Measurements from ENCODE around the gene ARHGEF28. TPM values are rescaled to one million over a fixed set of nuclear protein-coding genes. Genes with fewer than 3 reads are reported as not detected.

Gene ARHGEF28
- total and polyA plus RNA-seq, 2 donors (not counting 1 experiment from before 2014, with no cell fraction given): 2.3 to 34.3 TPM

GRCh38 chr5:73812962-73813588 lies 187.1 kb downstream of the ARHGEF28 start:
- Histone ChIP-seq H3K27me3 (ENCODE audit: control insufficient read depth, insufficient read depth, low read length) (no peaks in the 10 kb centered on the region), H3K4me3 (replicated peaks in 1 of 4; ENCODE audit: control extremely low read depth in 1 of 4, insufficient read depth in 1 of 4, low read depth in 3 of 4, low read length in 4 of 4) (no peak overlapping the region), H3K9me3 (ENCODE audit: control insufficient read depth, insufficient read depth, low read depth, low read length) (no peaks in the 10 kb centered on the region), H3K4me1 (ENCODE audit: control insufficient read depth, extremely low read depth, insufficient read depth, low read length) (peaks cover 8% of the 10 kb centered on the region), H3K9ac (ENCODE audit: insufficient read depth, low read length) (no peak overlapping the region), H3K4me2 (ENCODE audit: extremely low read depth, insufficient read depth, low read length) (no peak overlapping the region), H2AFZ (ENCODE audit: low read length) (no peak overlapping the region), H3K27ac (ENCODE audit: insufficient read depth, low read length) (no peak overlapping the region), H3K79me2 (ENCODE audit: control insufficient read depth, insufficient read depth, low read length) (no peaks in the 10 kb centered on the region), H4K20me1 (ENCODE audit: control insufficient read depth, extremely low read depth, insufficient read depth, low read length) (no peaks in the 10 kb centered on the region), H3K36me3 (ENCODE audit: control insufficient read depth, insufficient read depth, low read length) (no peaks in the 10 kb centered on the region)
- TF ChIP-seq CTCF (conservative IDR thresholded peaks at IDR 0.05 in 1 of 2, IDR thresholded peaks at IDR 0.05 in 1 of 2; ENCODE audit: low read depth in 1 of 2, low read length in 2 of 2) (no peak), EZH2 (IDR thresholded peaks at IDR 0.05; ENCODE audit: low read length, missing control alignments) (no peak)
- peak in 1 of 2 donors; percentile 27 for DNase-seq (ENCODE audit: low read depth in 2 of 2)

GRCh38 chr5:73814233-73814846 lies 188.3 kb downstream of the ARHGEF28 start:
- Histone ChIP-seq H3K27ac (ENCODE audit: insufficient read depth, low read length) (no peak overlapping the region), H3K4me1 (ENCODE audit: control insufficient read depth, extremely low read depth, insufficient read depth, low read length) (peaks cover 8% of the 10 kb centered on the region), H3K79me2 (ENCODE audit: control insufficient read depth, insufficient read depth, low read length) (no peaks in the 10 kb centered on the region), H3K9me3 (ENCODE audit: control insufficient read depth, insufficient read depth, low read depth, low read length) (no peaks in the 10 kb centered on the region), H3K4me2 (ENCODE audit: extremely low read depth, insufficient read depth, low read length) (no peak overlapping the region), H3K4me3 (replicated peaks in 1 of 4; ENCODE audit: control extremely low read depth in 1 of 4, insufficient read depth in 1 of 4, low read depth in 3 of 4, low read length in 4 of 4) (no peak overlapping the region), H4K20me1 (ENCODE audit: control insufficient read depth, extremely low read depth, insufficient read depth, low read length) (no peaks in the 10 kb centered on the region), H2AFZ (ENCODE audit: low read length) (no peak overlapping the region), H3K9ac (ENCODE audit: insufficient read depth, low read length) (no peak overlapping the region), H3K27me3 (ENCODE audit: control insufficient read depth, insufficient read depth, low read length) (no peaks in the 10 kb centered on the region), H3K36me3 (ENCODE audit: control insufficient read depth, insufficient read depth, low read length) (no peaks in the 10 kb centered on the region)
- TF ChIP-seq EZH2 (IDR thresholded peaks at IDR 0.05; ENCODE audit: low read length, missing control alignments): no peak
- TF ChIP-seq CTCF (conservative IDR thresholded peaks at IDR 0.05 in 1 of 2, IDR thresholded peaks at IDR 0.05 in 1 of 2; ENCODE audit: low read depth in 1 of 2, low read length in 2 of 2): no peak
- no peak for DNase-seq (ENCODE audit: low read depth in 2 of 2)

- Histone ChIP-seq H3K9me3 (ENCODE audit: control insufficient read depth, insufficient read depth, low read depth, low read length) (no peaks in the 10 kb centered on the region), H3K4me3 (replicated peaks in 1 of 4; ENCODE audit: control extremely low read depth in 1 of 4, insufficient read depth in 1 of 4, low read depth in 3 of 4, low read length in 4 of 4) (no peak overlapping the region), H3K4me2 (ENCODE audit: extremely low read depth, insufficient read depth, low read length) (no peak overlapping the region), H3K27me3 (ENCODE audit: control insufficient read depth, insufficient read depth, low read length) (no peaks in the 10 kb centered on the region), H3K27ac (ENCODE audit: insufficient read depth, low read length) (no peak overlapping the region), H3K79me2 (ENCODE audit: control insufficient read depth, insufficient read depth, low read length) (no peaks in the 10 kb centered on the region), H3K9ac (ENCODE audit: insufficient read depth, low read length) (no peak overlapping the region), H4K20me1 (ENCODE audit: control insufficient read depth, extremely low read depth, insufficient read depth, low read length) (no peaks in the 10 kb centered on the region), H3K4me1 (ENCODE audit: control insufficient read depth, extremely low read depth, insufficient read depth, low read length) (peaks cover 8% of the 10 kb centered on the region), H3K36me3 (ENCODE audit: control insufficient read depth, insufficient read depth, low read length) (no peaks in the 10 kb centered on the region), H2AFZ (ENCODE audit: low read length) (no peak overlapping the region)
- DNase-seq (ENCODE audit: low read depth in 2 of 2): peak in 1 of 2 donors; percentile 88
- no peak for TF ChIP-seq CTCF (conservative IDR thresholded peaks at IDR 0.05 in 1 of 2, IDR thresholded peaks at IDR 0.05 in 1 of 2; ENCODE audit: low read depth in 1 of 2, low read length in 2 of 2)
- no peak for TF ChIP-seq EZH2 (IDR thresholded peaks at IDR 0.05; ENCODE audit: low read length, missing control alignments)
Observed at GRCh38 chr5:73815631-73816030, 189.6 kb downstream of the ARHGEF28 start.

All from fibroblast of lung (primary cell).